HG03342 (cell line): ENCODE results near the gene DSE.

Experiments used
- ATAC-seq: cut with Tn5 transposase; IDR thresholded peaks from one replicate; pipeline ENCODE4 v1.9.1; 2021; ENCODE audit warnings: mild to moderate bottlenecking, moderate library complexity; ENCODE audit not compliant: unreplicated experiment

The DSE gene

DNA sequence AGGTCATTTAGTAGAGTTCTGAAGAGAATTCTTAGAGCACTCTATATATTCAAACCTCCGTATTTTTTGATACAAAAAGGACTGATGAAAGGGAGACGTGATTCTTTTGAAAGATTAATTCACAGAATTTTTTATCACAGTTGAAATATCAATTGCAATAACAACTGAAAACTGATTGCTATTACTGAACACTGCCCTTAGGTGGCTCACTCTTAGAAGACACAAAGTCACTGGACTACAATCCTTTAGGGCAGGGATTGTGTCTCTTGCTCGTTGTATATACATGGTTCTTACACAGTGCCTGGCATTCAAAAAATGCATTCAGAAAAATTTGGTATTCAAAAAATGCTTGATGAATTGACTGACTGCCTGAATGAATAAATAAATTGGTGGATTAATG, 73.3 kb downstream of the DSE start:
- peak; percentile 77 for ATAC-seq

DNA sequence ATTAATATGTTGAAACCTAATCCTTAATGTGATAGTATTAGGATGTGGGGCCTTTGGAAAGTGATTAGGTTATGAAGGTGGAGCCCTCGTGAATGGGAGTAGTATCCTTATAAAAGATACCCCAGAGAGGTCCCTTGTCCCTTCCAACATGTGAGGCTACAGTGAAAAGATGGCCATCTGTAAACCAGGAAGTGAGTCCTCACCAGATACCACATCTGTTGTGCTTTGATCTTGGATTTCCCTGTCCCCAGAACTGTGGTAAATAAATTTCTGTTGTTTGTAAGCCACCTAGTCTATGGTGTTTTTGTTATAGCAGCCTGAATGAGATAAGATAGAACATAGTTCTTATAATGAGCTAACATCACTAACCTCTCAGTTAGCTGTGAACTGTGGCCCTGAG, 73.8 kb downstream of the DSE start:
- peak; percentile 7 for ATAC-seq

DNA sequence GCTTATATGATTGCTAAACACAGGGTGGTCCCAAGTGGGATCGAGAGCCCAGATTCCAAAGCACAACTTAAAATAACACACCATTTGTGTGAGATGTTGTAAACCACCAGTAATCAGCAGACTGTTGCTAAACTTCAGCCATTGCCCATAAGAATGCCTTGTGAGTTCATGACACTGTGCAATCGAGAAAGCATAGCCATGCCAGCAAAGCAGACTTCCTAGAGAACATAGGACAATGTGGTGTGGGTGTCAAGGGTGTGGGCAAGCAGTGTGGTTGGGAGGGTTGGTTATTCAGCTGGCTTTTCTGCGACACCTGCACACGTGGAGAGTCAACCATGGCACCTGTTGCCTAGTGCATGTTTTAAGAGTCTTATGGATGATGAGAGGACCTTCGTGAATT, 74.4 kb downstream of the DSE start:
- ATAC-seq = no peak

DNA sequence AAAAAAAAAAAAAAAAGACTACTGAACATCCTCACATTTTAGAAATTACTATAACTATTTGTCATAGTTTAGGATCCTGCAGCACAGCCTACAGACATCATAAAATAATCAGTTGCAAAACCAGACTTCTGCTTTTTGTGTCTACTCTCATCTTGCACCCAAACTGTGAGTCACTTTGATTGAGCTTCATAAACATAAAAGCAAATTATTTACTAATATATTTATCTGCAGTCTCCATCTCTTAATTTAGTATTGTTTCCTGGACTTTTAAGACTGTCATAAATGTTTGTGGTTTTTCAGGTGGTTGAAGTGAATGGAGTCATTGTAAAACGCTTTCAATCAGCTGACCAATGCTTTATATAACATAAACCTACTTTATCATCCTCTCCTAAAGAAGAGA, 75.7 kb downstream of the DSE start:
- no peak for ATAC-seq

DNA sequence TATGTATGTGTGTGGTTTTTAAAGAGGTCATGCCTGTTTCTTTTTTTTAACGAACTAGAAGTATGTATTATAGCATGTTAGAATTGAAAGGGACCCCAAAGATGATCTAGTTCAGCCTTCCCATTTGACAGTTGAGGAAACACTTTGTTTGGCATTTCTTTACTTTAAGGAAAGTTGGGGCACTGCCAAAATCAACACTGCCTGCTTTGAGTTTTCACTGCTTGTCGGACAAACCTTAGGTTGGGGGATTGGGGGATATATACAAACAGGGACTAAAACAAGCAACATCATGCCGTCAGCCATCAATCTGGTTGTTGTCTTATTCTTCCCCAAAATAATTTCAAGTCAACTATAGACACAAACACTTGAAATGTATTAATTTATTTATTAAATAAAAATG, 76.3 kb downstream of the DSE start:
- no peak for ATAC-seq

DNA sequence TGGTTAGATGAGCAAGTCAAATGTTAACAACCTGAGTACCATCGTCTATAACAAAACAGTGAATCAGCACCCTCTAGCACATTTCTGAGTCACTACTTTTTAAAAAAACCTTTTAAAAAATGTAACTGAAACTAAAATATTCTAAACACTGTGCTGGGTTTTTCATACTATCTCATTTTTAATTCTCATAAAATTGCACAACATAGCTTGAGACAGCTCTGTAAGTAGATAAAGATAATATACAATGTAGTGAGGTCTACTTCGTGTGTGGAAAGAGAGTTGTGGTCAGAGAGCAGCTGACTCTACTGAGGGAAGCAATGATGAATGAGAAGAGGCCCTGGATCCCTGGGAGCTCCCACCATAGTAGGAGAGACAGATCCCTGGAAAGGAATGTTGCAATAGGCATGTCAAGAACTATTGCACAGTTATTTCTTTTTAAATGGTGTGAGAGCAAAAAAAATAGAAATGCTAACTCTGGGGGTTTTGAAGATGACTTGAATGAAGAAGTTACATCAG, 76.8 kb downstream of the DSE start:
- no peak for ATAC-seq

DNA sequence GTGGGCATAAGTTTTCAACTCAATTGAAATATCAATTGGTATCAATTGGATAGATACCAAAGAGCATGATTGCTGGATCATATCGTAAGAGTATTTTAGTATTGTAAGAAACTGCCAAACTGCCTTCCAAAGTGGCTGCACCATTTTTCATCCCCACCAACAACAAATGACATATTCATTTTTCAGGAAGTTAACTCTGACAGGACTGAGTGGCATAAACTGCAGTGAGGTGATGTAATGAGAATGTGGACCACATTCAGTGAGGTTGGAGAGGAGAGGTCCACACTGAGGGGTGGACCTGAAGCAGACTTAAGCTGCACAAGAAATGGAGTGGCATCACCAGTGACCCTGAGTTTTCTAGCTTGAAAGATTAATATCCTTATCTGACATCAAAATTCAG, 78.8 kb downstream of the DSE start:
- no peak for ATAC-seq

DNA sequence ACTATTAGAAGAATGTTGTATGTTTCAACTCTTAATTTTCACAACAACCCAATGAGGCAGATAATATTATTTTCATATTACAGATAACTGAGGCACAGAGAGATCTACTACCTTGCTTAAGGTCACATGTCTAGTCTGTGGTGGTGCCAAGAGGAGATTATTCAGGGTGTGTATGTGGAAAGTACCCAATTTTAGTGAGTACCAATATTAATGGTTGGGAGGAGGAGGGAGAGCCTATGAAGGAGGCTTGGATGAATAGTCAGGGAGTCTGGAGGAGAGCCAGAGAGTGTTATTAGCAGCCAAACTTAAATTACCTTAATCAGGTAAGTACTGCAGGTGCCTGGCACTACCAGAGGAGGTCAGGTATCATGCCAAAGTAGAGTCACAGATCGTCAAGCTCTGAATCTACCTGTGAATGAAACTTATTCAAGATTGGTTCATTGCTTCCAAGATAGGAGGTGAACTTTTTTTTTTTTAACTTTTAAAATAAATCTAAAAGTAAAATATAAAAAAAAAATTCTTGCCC, 79.5 kb downstream of the DSE start:
- ATAC-seq = no peak

DNA sequence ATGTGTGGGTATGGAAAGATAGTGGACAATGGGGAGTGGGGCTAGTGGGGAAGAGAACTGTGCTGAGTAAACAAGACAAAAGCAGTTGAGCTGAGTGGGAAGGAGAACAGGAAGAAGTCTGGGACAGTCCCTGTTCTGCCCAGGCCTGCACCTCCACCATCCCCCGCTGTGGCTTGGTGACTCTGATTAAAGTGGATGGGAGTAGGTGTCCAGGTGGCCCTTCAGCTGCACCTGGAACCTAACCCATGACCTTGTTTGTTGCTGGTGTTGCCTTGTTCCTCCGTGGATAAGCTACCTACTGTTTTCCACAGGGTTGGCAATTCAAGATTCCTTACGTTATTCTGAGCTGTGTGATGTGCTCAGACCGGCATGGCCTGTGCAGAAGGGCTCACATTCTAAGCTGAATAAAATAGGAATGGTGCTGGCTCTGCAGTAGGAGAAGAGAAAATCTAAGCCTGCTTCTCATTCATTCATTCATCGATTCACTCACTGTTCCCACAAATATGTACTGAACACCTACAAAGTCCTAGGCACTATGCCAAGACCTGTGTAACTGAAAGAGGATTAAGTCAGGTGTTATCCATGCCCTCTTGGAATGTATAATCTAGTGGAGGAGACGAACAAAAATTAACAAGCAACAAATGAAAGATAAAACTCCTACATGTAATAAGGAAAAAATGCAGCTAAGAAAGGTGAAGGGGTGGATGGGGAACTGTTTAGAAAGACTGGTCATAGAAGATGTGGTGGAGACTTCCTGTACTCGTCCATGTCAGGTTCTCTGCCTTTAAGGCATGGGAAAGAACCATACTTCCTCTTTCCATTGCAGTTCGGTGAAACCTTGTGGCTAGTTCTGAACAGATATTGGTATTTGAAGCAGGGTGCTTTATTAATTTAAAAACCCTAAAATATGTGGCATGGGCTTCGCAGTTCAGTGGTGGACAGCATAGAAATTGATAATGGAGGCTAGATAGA, 80.3 kb downstream of the DSE start:
- ATAC-seq = peak; percentile 90

DNA sequence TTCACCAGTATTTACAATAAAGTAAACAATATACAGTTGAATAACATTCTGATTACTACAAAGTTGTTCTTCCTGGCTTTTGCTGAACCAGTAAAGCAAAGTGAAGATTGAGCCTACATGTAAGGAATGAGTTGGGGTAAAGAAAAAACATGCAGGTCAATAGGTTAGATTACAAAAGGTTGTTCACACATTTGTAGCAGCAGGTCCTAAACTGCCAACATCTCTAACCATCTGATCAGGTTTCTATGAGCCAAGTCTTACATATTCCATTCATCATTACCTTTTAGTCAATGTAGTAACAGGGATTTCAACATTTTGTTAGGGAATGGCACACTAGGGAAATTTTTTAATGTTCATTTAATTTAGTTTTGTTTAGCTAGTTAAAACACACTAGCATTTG, 81.2 kb downstream of the DSE start:
- no peak for ATAC-seq

DNA sequence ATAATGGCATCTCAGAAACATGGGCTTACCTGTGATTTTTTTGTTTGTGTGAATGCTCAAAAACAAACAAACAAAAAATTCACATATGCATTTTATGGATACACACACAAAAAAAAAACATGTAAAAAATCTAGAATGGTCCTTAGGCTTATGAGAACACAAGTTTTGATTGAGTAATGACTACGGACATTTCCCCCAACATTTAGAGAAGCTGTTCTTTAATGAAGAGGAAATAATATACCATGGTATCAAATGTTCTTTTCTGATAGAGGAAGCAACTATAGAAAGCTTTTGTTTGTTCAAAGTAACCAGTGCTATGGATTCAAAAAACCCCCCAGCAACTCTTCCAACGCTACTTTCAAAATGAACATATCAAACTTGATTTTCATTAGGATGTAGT, 81.8 kb downstream of the DSE start:
- ATAC-seq = no peak

DNA sequence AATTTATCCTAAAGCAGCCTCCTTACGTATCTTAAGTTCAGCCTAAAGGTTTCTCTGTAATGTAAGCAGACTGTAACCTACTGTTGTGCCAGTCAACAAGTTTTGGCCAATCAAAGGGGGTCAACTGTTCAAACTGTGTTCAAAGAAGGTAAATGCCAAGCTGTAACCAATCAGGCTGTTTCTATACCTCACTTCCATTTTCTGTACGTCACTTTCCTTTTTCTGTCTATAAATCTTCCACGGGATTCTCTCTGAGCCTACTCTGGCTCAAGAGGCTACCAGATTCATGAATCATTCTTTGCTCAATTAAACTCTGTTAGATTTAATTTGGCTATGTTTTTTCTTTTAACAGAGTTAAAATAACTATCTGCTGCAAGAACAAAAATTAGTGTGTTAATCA, 85.4 kb downstream of the DSE start:
- ATAC-seq = no peak

DNA sequence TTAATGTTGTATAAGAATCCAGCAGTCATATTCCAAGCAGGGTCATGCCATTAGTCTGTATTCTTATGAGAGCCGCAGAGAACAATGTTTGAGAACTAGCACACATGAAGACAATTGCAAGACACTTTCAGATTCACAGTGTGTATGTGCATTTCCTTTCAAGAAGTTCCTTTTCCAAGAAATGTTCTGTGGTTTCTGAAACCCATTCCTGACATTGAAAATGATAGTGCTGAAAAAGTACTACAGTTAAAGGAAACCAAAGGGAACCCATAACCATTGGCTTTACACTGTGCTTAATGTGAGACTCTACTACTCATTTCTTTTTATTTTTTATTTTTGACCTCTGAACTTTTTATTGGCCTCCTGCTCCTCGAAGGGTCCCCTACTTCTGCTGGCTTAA, 86.2 kb downstream of the DSE start:
- ATAC-seq = no peak

DNA sequence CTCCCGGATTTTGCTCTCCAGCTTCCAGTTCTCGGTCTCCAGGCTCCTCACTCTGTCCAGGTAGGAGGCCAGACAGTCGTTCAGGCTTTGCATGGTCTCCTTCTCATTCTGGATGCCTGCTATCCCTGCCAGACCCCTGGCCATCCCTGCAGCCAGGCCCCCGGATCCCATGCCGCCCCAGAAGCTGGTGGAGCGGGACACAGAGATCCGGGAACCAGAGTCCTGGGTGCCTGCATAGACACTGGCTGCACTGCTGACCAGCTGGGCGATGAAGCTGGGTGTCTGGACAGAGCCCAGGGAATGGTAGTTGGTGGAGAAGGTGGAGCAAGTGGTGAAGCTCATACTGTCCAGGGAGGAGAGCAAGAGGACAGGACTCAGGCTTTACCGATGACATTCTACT, 87.5 kb downstream of the DSE start:
- ATAC-seq = no peak

DNA sequence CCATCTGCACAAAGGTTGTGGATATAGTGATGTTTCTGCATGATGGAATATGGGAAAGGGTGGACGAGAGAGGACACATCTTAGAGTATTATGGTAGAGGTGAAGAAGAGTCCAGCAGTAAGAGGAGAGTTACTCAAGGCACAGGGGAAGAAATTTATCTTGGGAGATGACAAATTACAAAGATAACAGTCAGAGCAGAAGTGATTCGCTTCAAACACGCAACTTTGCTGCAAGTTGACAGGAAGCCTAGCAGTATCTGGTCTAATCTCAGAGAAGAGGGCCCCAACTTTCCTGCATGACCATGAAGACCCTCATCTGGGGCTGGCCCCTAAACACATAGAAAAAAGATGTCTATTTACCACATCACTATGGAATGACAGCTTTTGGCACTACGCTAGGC, 89.2 kb downstream of the DSE start:
- no peak for ATAC-seq

DNA sequence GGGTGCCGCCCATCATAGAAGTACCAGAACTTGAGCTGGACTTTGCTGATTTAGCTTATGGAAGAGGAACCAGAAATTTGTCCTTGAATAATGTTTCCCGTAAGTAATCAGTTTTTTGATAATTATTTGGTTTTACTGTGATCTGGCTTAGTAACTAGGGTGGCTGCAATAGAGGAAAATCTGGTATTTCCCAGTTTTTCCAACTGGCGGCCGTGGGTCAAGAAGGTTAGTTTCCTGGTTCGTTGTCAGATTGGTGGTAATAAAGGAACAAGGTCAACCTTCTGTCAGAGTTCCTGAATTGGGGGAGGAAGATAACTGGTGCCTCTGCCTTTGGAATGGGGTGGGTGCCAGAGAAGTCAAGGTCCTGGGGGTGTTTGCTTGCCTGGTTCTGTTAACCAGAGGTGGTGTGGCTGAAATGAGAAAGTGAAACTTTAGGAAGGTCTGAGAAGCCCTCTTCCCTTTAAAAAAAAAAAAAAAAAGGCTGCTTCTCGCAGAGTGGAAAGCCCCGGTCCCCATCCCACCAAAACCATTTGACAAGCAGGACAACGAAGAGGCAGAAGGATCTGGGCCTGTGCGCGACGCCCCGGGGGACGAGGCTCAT, 90.7 kb downstream of the DSE start, which contains the start of gene CALHM6:
Gene CALHM6 (plus strand): TSS at position 45 of the 601 bp plus-strand sequence. CDS start 555 bp downstream, at position 600.
- peak; percentile 7 for ATAC-seq

DNA sequence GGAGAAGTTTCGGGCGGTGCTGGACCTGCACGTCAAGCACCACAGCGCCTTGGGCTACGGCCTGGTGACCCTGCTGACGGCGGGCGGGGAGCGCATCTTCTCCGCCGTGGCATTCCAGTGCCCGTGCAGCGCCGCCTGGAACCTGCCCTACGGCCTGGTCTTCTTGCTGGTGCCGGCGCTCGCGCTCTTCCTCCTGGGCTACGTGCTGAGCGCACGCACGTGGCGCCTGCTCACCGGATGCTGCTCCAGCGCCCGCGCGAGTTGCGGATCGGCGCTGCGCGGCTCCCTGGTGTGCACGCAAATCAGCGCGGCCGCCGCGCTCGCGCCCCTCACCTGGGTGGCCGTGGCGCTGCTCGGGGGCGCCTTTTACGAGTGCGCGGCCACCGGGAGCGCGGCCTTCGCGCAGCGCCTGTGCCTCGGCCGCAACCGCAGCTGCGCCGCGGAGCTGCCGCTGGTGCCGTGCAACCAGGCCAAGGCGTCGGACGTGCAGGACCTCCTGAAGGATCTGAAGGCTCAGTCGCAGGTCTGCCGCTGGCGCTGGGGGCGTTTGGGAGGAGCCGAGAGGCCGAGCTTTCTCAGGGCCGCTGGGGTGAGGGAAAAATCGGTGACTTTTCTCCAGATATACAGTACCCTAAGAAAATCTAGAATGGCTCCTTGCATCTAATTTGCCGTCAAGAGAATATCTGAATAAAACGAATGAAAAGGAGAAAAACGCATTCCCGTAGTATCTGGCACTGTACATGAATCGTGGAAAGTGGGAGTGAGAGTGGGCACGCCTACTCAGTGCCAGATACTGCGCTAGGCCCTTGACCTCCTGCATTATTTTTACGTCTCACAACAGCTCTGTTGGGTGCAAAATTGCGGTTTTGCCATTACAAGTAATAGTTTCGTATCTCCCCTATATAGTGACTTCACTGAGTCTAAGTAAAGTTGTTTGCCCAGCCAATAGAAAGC, 91.5 kb downstream of the DSE start:
- ATAC-seq = peak; percentile 75

DNA sequence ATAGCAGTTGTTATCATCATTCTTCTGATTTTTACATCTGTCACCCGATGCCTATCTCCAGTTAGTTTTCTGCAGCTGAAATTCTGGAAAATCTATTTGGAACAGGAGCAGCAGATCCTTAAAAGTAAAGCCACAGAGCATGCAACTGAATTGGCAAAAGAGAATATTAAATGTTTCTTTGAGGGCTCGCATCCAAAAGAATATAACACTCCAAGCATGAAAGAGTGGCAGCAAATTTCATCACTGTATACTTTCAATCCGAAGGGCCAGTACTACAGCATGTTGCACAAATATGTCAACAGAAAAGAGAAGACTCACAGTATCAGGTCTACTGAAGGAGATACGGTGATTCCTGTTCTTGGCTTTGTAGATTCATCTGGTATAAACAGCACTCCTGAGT, 92.6 kb downstream of the DSE start:
- no peak for ATAC-seq

DNA sequence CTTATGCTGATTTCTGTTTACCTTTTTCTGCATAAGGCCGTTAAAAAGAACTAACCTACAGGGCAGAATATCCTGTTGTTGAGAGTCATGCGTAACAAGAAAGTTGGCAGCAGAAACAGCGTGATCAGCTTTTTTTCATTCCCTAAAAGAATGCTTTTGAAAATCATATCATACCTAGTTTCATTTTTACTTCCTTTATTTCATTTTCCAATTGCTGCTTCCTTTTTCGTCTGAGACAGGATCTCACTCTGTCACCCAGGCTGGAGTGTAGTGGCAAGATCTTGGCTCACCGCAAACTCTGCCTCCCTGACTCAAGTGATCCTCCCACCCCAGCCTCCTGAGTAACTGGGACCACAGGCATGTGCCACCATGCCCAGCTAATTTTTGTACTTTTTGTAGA, 94.5 kb downstream of the DSE start:
- no peak for ATAC-seq

DNA sequence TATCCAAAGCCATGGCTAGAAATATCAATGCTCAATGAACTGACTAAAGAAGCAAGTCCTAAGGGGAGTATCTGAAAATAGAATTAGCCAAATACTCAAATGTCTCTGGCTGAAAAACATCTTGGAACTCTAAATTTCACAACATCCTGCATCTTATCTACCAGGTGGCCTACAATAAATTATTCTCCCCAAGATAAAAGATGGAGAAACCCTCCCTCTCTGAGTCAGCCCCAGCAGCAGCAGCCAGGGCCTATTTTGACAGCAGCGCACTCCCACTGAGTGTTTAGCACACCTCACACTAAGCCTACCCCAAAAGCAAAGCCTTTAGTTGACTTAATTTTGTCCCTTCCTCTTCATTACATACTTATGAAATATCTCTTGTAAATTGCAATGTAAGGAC, 96.3 kb downstream of the DSE start:
- ATAC-seq = no peak

DNA sequence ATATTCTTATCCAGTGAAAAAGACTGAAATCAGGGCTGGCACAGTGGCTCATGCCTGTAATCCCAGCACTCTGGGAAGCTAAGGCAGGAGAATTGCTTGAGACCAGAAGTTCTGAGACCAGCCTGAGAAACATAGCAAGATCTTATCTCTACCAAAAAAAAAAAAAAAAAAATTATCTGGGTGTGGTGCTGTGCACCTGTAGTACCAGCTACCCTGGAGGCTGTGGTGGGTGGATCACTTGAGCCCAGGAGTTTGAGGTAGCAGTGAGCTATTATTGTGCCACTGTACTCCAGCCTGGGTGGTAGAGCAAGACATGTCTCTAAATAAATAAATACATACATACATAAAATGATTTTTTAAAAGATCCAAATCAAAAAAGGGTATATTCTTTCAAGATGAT, 96.8 kb downstream of the DSE start:
- ATAC-seq = no peak
